Fibroblast of villous mesenchyme (primary cell): Measurements from ENCODE around the gene GPR35. TPM values are rescaled to one million over a fixed set of nuclear protein-coding genes. Genes with fewer than 3 reads are reported as not detected.

Experiments
- DNase-seq: peaks from one replicate; pipeline ENCODE4 v3.0.0-alpha.2; 2010; ENCODE audit warnings: low read depth
- H3K4me3 ChIP-seq: 2 replicates; pipeline ENCODE4 v1.5.1; 2011; ENCODE audit warnings: low read depth, mild to moderate bottlenecking, low read length
- CTCF ChIP-seq: IDR thresholded peaks from 2 replicates; pipeline ENCODE4 v1.5.1; 2012; ENCODE audit warnings: low read depth, mild to moderate bottlenecking, low read length; ENCODE audit not compliant: insufficient read depth
- total RNA-seq: library from RNA; depleted of rRNA; stranded (reverse); fragments of >200 nt; gene quantifications from 2 replicates; pipeline ENCODE4 v1.2.3, GENCODE V29; 2012

GPR35 gene
- total RNA-seq, 1 donor: 0.43 TPM

- H3K4me3 ChIP-seq: no peak overlapping the region
- TF ChIP-seq CTCF: no peak
Measured at GRCh38 chr2:240623531-240624010, 1.7 kb upstream of the GPR35 start.

GRCh38 chr2:240624011-240624949 is 1.0 kb upstream of the GPR35 start:
- no peak for TF ChIP-seq CTCF
- H3K4me3 ChIP-seq: no peak overlapping the region
- no peak for DNase-seq

More at GRCh38 chr2:240623531-240624010, 1.7 kb upstream of the GPR35 start:
- no peak for DNase-seq

- no peak for TF ChIP-seq CTCF
- H3K4me3 ChIP-seq: no peak overlapping the region
- no peak for DNase-seq
Measured at GRCh38 chr2:240626531-240627300, 1.4 kb downstream of the GPR35 start.

- TF ChIP-seq CTCF: no peak
- DNase-seq: no peak
- no peak overlapping the region for H3K4me3 ChIP-seq
Measured at GRCh38 chr2:240627736-240628506, 2.6 kb downstream of the GPR35 start.

- H3K4me3 ChIP-seq: no peak overlapping the region
- DNase-seq: no peak
- TF ChIP-seq CTCF: no peak
Measured at GRCh38 chr2:240628507-240628807, 3.2 kb downstream of the GPR35 start.

- no peak overlapping the region for H3K4me3 ChIP-seq
- DNase-seq: no peak
- TF ChIP-seq CTCF: no peak
Measured at GRCh38 chr2:240628808-240629618, 3.7 kb downstream of the GPR35 start.
